Measurements from ENCODE around the gene SELPLG.

GRCh38 chr12:108675792-108676191 lies 42.1 kb upstream of the SELPLG start:
- TF ChIP-seq CTCF (IDR thresholded peaks at IDR 0.05; ENCODE audit: insufficient read depth, low read depth, low read length) (no peak), EZH2 (IDR thresholded peaks at IDR 0.05; ENCODE audit: insufficient read depth, low read length) (no peak)

Measured in astrocyte (in vitro differentiated cells and primary cell).